ENCODE measurements around the gene MYO7B. TPM values are rescaled to one million over a fixed set of nuclear protein-coding genes. Genes with fewer than 3 reads are reported as not detected.
A peak's percentile ranks its signal among the peaks of the same experiment; 100 is the strongest.
"Not testable (repeated sequence)": the region's sequence is repeated elsewhere in the genome, so short reads cannot be mapped to it uniquely, and the experiment has no call there.

The MYO7B gene
- total and polyA plus RNA-seq, 7 experiments from 2014 or later = 0.29 to 5.9 (median 1.3) TPM; not detected in 4

DNA sequence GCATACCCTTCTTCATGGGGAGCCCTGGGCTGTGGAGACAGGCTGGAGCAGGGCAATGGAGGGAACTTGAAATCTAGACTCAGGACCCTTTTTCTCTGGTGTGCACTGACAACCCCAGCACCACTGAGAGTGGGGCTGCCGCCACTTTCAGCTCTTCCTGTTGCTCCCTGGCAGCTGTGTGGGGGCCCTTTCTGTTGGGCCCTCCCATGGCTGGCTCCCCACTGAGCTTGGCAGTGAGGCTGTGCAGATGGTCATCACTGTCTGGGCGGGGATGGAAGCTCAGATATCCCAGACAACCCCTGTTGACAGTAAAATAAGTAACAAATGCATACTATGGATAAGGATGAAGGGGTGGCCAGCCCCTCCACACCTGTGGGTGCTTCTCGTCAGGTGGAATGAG lies 6.7 kb downstream of the MYO7B start:
- intact Hi-C loops (cut with micrococcal nuclease) = no loop called here
- peaks cover 0 to 4% (median 0%) of the 10 kb centered on the region in 11 donors for H3K9me3 Mint-ChIP-seq
- H3K27ac Mint-ChIP-seq = no peak overlapping the region
- H3K4me1 Mint-ChIP-seq = no peaks in the 10 kb centered on the region
- Histone ChIP-seq H3K4me1 (ENCODE audit: control insufficient read depth in 2 of 2, insufficient read depth in 2 of 2, low read length in 2 of 2) (no peaks in the 10 kb centered on the region), H3K27me3 (ENCODE audit: control insufficient read depth in 2 of 2, insufficient read depth in 2 of 2, low read length in 2 of 2) (no peaks in the 10 kb centered on the region), H3K36me3 (ENCODE audit: control insufficient read depth in 2 of 3, insufficient read depth in 3 of 3, low read length in 3 of 3) (no peaks in the 10 kb centered on the region), H3K27ac (ENCODE audit: low read depth, low read length) (no peak overlapping the region), H3K4me3 (ENCODE audit: low read length) (no peak overlapping the region), H3K9me3 (ENCODE audit: control insufficient read depth in 2 of 3, low read length in 3 of 3) (no peaks in the 10 kb centered on the region)
- no peak overlapping the region for H3K4me3 Mint-ChIP-seq
- ChIA-PET CTCF (interaction anchor here (0.7 kb wide), 1 partner anchor 22 kb away, joined by 5 read pairs; no protein-coding TSS in a partner anchor), POLR2A (no interaction called here)
- H3K36me3 Mint-ChIP-seq = no peaks in the 10 kb centered on the region
- DNase-seq (peak in 1 of 9 donors; percentile 7), ATAC-seq (no peak)
- peaks cover 0 to 41% (median 6%) of the 10 kb centered on the region in 5 donors for H3K27me3 Mint-ChIP-seq

DNA sequence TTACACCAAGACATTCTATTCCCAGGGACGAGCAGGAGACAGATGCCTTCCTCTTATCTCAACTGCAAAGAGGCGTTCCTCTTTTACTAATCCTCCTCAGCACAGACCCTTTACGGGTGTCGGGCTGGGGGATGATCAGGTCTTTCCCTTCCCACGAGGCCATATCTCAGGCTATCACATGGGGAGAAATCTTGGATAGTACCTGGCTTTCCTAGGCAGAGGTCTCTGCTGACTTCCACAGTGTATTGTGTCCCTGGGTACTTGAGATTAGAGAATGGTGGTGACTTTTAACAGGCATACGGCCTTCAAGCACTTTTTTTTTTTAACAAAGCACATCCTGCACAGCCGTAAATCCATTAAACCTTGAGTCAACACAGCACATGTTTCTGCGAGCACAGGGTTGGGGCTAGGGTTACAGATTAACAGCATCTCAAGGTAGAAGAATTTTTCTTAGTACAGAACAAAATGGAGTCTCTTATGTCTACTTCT lies 7.6 kb downstream of the MYO7B start:
- H3K4me3 Mint-ChIP-seq; POLR2A ChIA-PET; H3K4me1 ChIP-seq (ENCODE audit: control insufficient read depth in 2 of 2, insufficient read depth in 2 of 2, low read length in 2 of 2); H3K9me3 ChIP-seq (ENCODE audit: control insufficient read depth in 2 of 3, low read length in 3 of 3); DNase-seq; H3K36me3 Mint-ChIP-seq; H3K27me3 ChIP-seq (ENCODE audit: control insufficient read depth in 2 of 2, insufficient read depth in 2 of 2, low read length in 2 of 2); H3K36me3 ChIP-seq (ENCODE audit: control insufficient read depth in 2 of 3, insufficient read depth in 3 of 3, low read length in 3 of 3); H3K9me3 Mint-ChIP-seq; intact Hi-C loops (cut with micrococcal nuclease); H3K27ac ChIP-seq (ENCODE audit: low read depth, low read length); H3K4me3 ChIP-seq (ENCODE audit: low read length); CTCF ChIA-PET; H3K4me1 Mint-ChIP-seq; ATAC-seq; H3K27ac Mint-ChIP-seq: not testable (repeated sequence)
- H3K27me3 Mint-ChIP-seq = peaks cover 0 to 44% (median 7%) of the 10 kb centered on the region in 5 donors

DNA sequence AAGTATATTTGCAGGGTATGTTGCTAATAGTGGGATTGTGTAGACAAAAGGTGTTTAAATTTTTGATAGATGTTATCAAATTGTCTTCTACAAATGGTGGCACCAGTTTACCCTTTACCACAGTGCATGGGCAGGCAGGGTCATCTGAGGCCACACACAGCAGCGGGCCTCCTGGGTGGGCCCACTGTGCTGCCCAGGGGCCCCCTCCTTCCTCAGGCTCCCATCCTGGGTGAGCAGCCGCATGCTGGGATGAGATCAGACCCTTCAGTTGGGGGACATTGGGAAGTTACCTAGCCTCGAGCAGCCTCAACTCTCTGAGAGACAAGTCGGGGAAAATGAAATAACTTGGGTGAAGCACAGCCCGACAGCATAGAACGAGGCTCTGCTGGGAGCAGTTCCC lies 9.7 kb downstream of the MYO7B start:
- Mint-ChIP-seq H3K36me3 (peaks cover 0 to 4% (median 0%) of the 10 kb centered on the region in 5 donors), H3K27me3 (peaks cover 4 to 47% (median 16%) of the 10 kb centered on the region in 5 donors), H3K9me3 (peaks cover 0 to 4% (median 0%) of the 10 kb centered on the region in 11 donors), H3K4me3 (no peak overlapping the region), H3K4me1 (no peaks in the 10 kb centered on the region), H3K27ac (no peak overlapping the region)
- ChIA-PET CTCF (no interaction called here), POLR2A (no interaction called here)
- no peak for ATAC-seq
- no peak overlapping the region for H3K4me3 ChIP-seq (ENCODE audit: low read length)
- H3K36me3 ChIP-seq (ENCODE audit: control insufficient read depth in 2 of 3, insufficient read depth in 3 of 3, low read length in 3 of 3) = no peaks in the 10 kb centered on the region
- intact Hi-C loops (cut with micrococcal nuclease) = no loop called here
- no peak for DNase-seq
- no peak overlapping the region for H3K27ac ChIP-seq (ENCODE audit: low read depth, low read length)
- H3K27me3 ChIP-seq (ENCODE audit: control insufficient read depth in 2 of 2, insufficient read depth in 2 of 2, low read length in 2 of 2) = no peaks in the 10 kb centered on the region
- H3K9me3 ChIP-seq (ENCODE audit: control insufficient read depth in 2 of 3, low read length in 3 of 3) = no peaks in the 10 kb centered on the region
- no peaks in the 10 kb centered on the region for H3K4me1 ChIP-seq (ENCODE audit: control insufficient read depth in 2 of 2, insufficient read depth in 2 of 2, low read length in 2 of 2)

DNA sequence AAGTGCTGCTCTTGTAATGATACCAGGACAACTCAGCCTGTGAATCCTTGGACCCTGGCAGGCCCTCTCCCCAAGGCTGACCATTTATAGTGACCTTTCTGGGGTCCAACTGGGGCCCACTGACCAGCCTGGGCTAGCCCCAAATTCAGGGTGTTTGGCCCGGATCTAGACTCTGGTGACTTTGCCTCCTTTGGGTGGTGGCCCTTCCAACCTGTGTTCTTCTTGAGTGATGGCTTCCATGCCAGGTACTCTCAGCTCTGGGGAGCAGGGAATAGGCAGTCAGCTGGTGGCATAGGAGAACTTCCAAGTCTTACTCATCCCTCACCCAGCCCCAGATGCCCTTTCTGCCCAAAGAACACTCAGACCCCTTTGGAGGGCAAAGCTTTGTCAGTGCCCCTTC lies 10.3 kb downstream of the MYO7B start:
- ATAC-seq = no peak
- H3K4me1 Mint-ChIP-seq = no peaks in the 10 kb centered on the region
- no peaks in the 10 kb centered on the region for H3K36me3 ChIP-seq (ENCODE audit: control insufficient read depth in 2 of 3, insufficient read depth in 3 of 3, low read length in 3 of 3)
- H3K27me3 ChIP-seq (ENCODE audit: control insufficient read depth in 2 of 2, insufficient read depth in 2 of 2, low read length in 2 of 2) = no peaks in the 10 kb centered on the region
- peaks cover 0 to 4% (median 0%) of the 10 kb centered on the region in 11 donors for H3K9me3 Mint-ChIP-seq
- POLR2A ChIA-PET = no interaction called here
- no peak overlapping the region for H3K4me3 ChIP-seq (ENCODE audit: low read length)
- DNase-seq = no peak
- peaks cover 8 to 47% (median 18%) of the 10 kb centered on the region in 5 donors for H3K27me3 Mint-ChIP-seq
- no peak overlapping the region for H3K4me3 Mint-ChIP-seq
- no peak overlapping the region for H3K27ac ChIP-seq (ENCODE audit: low read depth, low read length)
- peaks cover 0 to 4% (median 0%) of the 10 kb centered on the region in 5 donors for H3K36me3 Mint-ChIP-seq
- no peaks in the 10 kb centered on the region for H3K4me1 ChIP-seq (ENCODE audit: control insufficient read depth in 2 of 2, insufficient read depth in 2 of 2, low read length in 2 of 2)
- H3K9me3 ChIP-seq (ENCODE audit: control insufficient read depth in 2 of 3, low read length in 3 of 3) = no peaks in the 10 kb centered on the region
- intact Hi-C loops (cut with micrococcal nuclease) = no loop called here
- H3K27ac Mint-ChIP-seq = no peak overlapping the region
- CTCF ChIA-PET = no interaction called here

DNA sequence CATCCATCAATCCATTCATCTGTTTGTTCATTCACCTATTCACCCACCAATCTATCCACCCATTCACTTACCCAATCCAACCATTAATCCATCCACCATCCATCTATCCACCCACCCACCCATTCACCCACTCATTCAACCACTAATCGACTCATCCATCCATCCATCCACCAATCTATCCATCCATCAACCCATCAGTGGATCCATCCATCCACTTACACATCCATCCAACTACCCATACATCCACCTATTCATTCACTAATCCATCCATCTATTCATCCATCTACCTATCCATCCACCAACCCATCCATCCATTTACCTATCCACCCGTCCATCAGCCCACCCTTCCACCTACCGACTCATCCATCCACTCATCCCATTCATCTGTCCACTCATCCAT lies 11.3 kb downstream of the MYO7B start:
- no peak overlapping the region for H3K27ac Mint-ChIP-seq
- H3K4me1 Mint-ChIP-seq = no peaks in the 10 kb centered on the region
- Histone ChIP-seq H3K4me3 (ENCODE audit: low read length) (no peak overlapping the region), H3K9me3 (ENCODE audit: control insufficient read depth in 2 of 3, low read length in 3 of 3) (no peaks in the 10 kb centered on the region), H3K27me3 (ENCODE audit: control insufficient read depth in 2 of 2, insufficient read depth in 2 of 2, low read length in 2 of 2) (no peaks in the 10 kb centered on the region), H3K4me1 (ENCODE audit: control insufficient read depth in 2 of 2, insufficient read depth in 2 of 2, low read length in 2 of 2) (no peaks in the 10 kb centered on the region), H3K27ac (ENCODE audit: low read depth, low read length) (no peak overlapping the region), H3K36me3 (ENCODE audit: control insufficient read depth in 2 of 3, insufficient read depth in 3 of 3, low read length in 3 of 3) (no peaks in the 10 kb centered on the region)
- POLR2A ChIA-PET = no interaction called here
- peaks cover 0 to 4% (median 0%) of the 10 kb centered on the region in 11 donors for H3K9me3 Mint-ChIP-seq
- no peak for ATAC-seq
- intact Hi-C loops (cut with micrococcal nuclease) = no loop called here
- peaks cover 8 to 47% (median 18%) of the 10 kb centered on the region in 5 donors for H3K27me3 Mint-ChIP-seq
- no peak overlapping the region for H3K4me3 Mint-ChIP-seq
- H3K36me3 Mint-ChIP-seq = peaks cover 0 to 4% (median 0%) of the 10 kb centered on the region in 5 donors
- DNase-seq = no peak
- CTCF ChIA-PET = no interaction called here

DNA sequence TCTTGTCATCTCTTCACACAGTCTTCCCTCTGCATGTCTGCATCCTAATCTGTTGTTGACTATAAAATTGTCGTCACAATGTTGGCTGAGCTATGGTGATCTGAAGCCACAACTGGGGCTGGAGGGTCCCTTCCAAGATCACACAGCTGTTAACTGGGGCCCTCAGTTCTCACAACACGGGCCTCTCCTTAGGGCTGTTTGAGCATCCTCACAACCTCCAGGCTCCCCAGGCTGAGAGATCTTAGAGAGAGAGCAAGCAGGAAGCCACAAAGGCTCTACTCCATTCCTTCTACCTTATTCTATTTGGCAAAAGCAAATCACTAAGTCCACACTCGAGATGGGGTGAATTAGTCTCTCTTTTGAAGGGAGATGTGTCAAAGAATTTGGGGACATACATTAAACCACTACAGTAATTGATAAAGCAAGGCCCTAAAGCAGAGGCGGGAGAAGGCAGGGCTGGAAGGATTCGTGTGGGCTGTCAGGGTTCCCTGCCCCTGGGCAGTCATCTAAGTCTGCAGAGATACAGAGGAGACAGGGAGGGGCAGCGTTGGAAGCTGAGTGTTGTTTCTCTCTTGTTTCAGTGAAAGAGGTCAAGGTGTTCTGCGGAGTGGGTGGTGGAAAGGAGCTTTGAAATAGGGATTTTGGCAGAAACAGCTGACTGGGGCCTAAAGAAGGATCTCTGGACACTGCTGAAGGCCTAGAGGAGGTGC lies 15.9 kb downstream of the MYO7B start:
- intact Hi-C loops (cut with micrococcal nuclease) = no loop called here
- H3K9me3 Mint-ChIP-seq = peaks cover 0 to 10% (median 2%) of the 10 kb centered on the region in 11 donors
- Histone ChIP-seq H3K9me3 (ENCODE audit: control insufficient read depth in 2 of 3, low read length in 3 of 3) (no peaks in the 10 kb centered on the region), H3K4me3 (ENCODE audit: low read length) (no peak overlapping the region), H3K4me1 (ENCODE audit: control insufficient read depth in 2 of 2, insufficient read depth in 2 of 2, low read length in 2 of 2) (no peaks in the 10 kb centered on the region), H3K36me3 (ENCODE audit: control insufficient read depth in 2 of 3, insufficient read depth in 3 of 3, low read length in 3 of 3) (no peaks in the 10 kb centered on the region), H3K27ac (ENCODE audit: low read depth, low read length) (no peak overlapping the region), H3K27me3 (ENCODE audit: control insufficient read depth in 2 of 2, insufficient read depth in 2 of 2, low read length in 2 of 2) (no peaks in the 10 kb centered on the region)
- ATAC-seq = no peak
- H3K36me3 Mint-ChIP-seq = peaks cover 0 to 4% (median 0%) of the 10 kb centered on the region in 5 donors
- H3K27ac Mint-ChIP-seq = no peak overlapping the region
- DNase-seq = no peak
- ChIA-PET CTCF (no interaction called here), POLR2A (no interaction called here)
- peaks cover 0 to 7% (median 0%) of the 10 kb centered on the region in 7 donors for H3K4me1 Mint-ChIP-seq
- H3K27me3 Mint-ChIP-seq = peaks cover 8 to 68% (median 21%) of the 10 kb centered on the region in 5 donors
- no peak overlapping the region for H3K4me3 Mint-ChIP-seq

DNA sequence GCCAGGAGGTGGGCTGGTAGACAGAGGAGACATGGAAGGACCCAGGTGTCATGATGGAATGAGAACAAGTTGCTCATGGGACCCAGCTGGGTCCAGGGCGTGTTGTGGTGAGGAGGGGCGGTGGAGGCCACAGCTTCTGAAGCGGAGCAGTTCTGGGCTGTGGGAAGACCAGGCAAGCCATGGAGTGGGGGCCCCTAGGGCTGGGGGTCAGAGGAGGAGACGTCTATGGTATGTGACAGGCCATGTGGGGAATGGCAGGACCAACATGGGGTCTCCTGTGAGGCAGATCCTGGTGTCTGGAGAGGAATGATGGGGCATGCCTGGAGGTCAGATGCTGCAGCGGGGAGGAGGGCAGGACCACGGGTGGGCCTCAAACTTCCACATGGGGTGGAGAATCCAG lies 16.9 kb downstream of the MYO7B start:
- no peak for DNase-seq
- Histone ChIP-seq H3K9me3 (ENCODE audit: control insufficient read depth in 2 of 3, low read length in 3 of 3) (no peaks in the 10 kb centered on the region), H3K27me3 (ENCODE audit: control insufficient read depth in 2 of 2, insufficient read depth in 2 of 2, low read length in 2 of 2) (no peaks in the 10 kb centered on the region), H3K36me3 (ENCODE audit: control insufficient read depth in 2 of 3, insufficient read depth in 3 of 3, low read length in 3 of 3) (no peaks in the 10 kb centered on the region), H3K4me3 (ENCODE audit: low read length) (no peak overlapping the region), H3K27ac (ENCODE audit: low read depth, low read length) (no peak overlapping the region), H3K4me1 (ENCODE audit: control insufficient read depth in 2 of 2, insufficient read depth in 2 of 2, low read length in 2 of 2) (no peaks in the 10 kb centered on the region)
- ChIA-PET POLR2A (no interaction called here), CTCF (no interaction called here)
- Mint-ChIP-seq H3K36me3 (peaks cover 0 to 9% (median 6%) of the 10 kb centered on the region in 5 donors), H3K27ac (no peak overlapping the region), H3K4me3 (no peak overlapping the region), H3K9me3 (peaks cover 2 to 20% (median 8%) of the 10 kb centered on the region in 11 donors), H3K4me1 (peaks cover 0 to 7% (median 0%) of the 10 kb centered on the region in 7 donors), H3K27me3 (peaks cover 8 to 69% (median 20%) of the 10 kb centered on the region in 5 donors)
- intact Hi-C loops (cut with micrococcal nuclease) = no loop called here
- ATAC-seq = no peak
